ENCODE results near the gene D2HGDH.

DNA sequence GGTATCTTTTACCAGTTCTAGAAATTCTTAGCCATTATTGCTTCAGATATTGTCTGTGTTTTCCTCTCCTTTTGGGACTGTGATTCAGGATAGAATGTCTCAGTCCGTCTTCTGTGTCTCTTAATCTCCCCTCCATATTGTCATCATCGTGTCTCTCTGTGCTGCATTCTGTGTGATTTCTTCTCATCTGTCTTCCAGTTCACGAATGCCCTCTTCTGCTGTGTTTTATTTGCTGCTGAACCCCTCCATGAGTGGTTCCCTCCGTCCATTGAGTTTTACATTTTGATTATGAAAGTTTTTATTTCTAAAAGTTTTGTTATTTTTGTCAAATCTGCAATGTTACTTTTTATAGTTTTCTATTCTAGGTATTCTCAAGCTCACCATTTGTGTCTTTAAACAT, 11.7 kb downstream of the D2HGDH start:
- TF ChIP-seq, protein P1, sequence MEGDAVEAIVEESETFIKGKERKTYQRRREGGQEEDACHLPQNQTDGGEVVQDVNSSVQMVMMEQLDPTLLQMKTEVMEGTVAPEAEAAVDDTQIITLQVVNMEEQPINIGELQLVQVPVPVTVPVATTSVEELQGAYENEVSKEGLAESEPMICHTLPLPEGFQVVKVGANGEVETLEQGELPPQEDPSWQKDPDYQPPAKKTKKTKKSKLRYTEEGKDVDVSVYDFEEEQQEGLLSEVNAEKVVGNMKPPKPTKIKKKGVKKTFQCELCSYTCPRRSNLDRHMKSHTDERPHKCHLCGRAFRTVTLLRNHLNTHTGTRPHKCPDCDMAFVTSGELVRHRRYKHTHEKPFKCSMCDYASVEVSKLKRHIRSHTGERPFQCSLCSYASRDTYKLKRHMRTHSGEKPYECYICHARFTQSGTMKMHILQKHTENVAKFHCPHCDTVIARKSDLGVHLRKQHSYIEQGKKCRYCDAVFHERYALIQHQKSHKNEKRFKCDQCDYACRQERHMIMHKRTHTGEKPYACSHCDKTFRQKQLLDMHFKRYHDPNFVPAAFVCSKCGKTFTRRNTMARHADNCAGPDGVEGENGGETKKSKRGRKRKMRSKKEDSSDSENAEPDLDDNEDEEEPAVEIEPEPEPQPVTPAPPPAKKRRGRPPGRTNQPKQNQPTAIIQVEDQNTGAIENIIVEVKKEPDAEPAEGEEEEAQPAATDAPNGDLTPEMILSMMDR (IDR thresholded peaks at IDR 0.05): no peak
- no peak for TF ChIP-seq POLR2A (IDR thresholded peaks at IDR 0.05)

Measured in uterus (tissue), 2 donors.